ENCODE results near the gene ZNF620. TPM values are rescaled to one million over a fixed set of nuclear protein-coding genes. Genes with fewer than 3 reads are reported as not detected.

The ZNF620 gene
- polyA plus RNA-seq, 2 of the 4 experiments (the other 2 are of a cell fraction) = 2.5 to 3.8 TPM

GRCh38 chr3:40477666-40478065, 28.2 kb upstream of the ZNF620 start (continued):
- no peak for TF ChIP-seq TP53 (CRISPR knock-in tag; IDR thresholded peaks at IDR 0.05)
- no peak for TF ChIP-seq E2F6 (IDR thresholded peaks at IDR 0.05; ENCODE audit: borderline replicate concordance, low read depth)
- no peak for TF ChIP-seq PBX3 (IDR thresholded peaks at IDR 0.05)

- WGBS (ENCODE audit: missing lambda C conversion rate) = 79% methylated on average over 3 of the region's 3 CpGs
- no peak for DNase-seq (ENCODE audit: low read depth in 1 of 2, low spot score in 1 of 2)
- Histone ChIP-seq H3K9me3 (peaks cover 24% of the 10 kb centered on the region), H3K4me2 (no peak overlapping the region), H3K27ac (no peak overlapping the region), H3K4me3 (no peak overlapping the region), H3K4me1 (no peaks in the 10 kb centered on the region)
- TF ChIP-seq CHD2 (IDR thresholded peaks at IDR 0.05; ENCODE audit: low read length, partially characterized antibody) (no peak), E2F6 (IDR thresholded peaks at IDR 0.05; ENCODE audit: borderline replicate concordance, low read depth) (no peak)
- no peak for ATAC-seq
- ChIA-PET CTCF (interaction anchor here (0.6 kb wide), 1 partner anchor 1579 kb away, joined by 3 read pairs; no protein-coding TSS in a partner anchor), POLR2A (no interaction called here)
- no peak for FAIRE-seq
Observed at GRCh38 chr3:40487172-40487571, 18.7 kb upstream of the ZNF620 start.

GRCh38 chr3:40490916-40491315, 14.9 kb upstream of the ZNF620 start:
- CTCF ChIA-PET = no interaction called here
- FAIRE-seq (no peak), DNase-seq (ENCODE audit: low read depth in 1 of 2, low spot score in 1 of 2) (no peak), ATAC-seq (no peak)
- TF ChIP-seq E2F6 (IDR thresholded peaks at IDR 0.05; ENCODE audit: borderline replicate concordance, low read depth) (no peak), POLR2A (IDR thresholded peaks at IDR 0.05; ENCODE audit: low read length) (no peak), RFX5 (IDR thresholded peaks at IDR 0.05) (no peak), KDM5A (IDR thresholded peaks at IDR 0.05) (no peak), HES2 (IDR thresholded peaks at IDR 0.05) (no peak), PBX3 (IDR thresholded peaks at IDR 0.05) (no peak)
- Histone ChIP-seq H3K27ac (no peak overlapping the region), H3K4me2 (no peak overlapping the region), H3K4me1 (no peaks in the 10 kb centered on the region), H3K4me3 (no peak overlapping the region), H3K9me3 (peaks cover 20% of the 10 kb centered on the region)
- POLR2A ChIA-PET = no interaction called here
- 96% methylated on average over 5 of the region's 5 CpGs for WGBS (ENCODE audit: missing lambda C conversion rate)

- Histone ChIP-seq H3K27ac (no peak overlapping the region), H3K9me3 (no peaks in the 10 kb centered on the region), H3K4me2 (no peak overlapping the region), H3K4me1 (no peaks in the 10 kb centered on the region), H3K4me3 (no peak overlapping the region)
- ATAC-seq (no peak), DNase-seq (ENCODE audit: low read depth in 1 of 2, low spot score in 1 of 2) (no peak), FAIRE-seq (no peak)
- CTCF ChIA-PET = interaction anchor here (1.8 kb wide), 1 partner anchor 10 kb away, joined by 5 read pairs; the partner anchor contains the start of gene ZNF620
- TF ChIP-seq NFE2L2 (conservative IDR thresholded peaks at IDR 0.05; ENCODE audit: low read length) (no peak), EP300 (IDR thresholded peaks at IDR 0.05) (no peak), KDM1A (IDR thresholded peaks at IDR 0.05; ENCODE audit: low read depth) (no peak)
- 41% methylated on average over 2 of the region's 2 CpGs for WGBS (ENCODE audit: missing lambda C conversion rate)
- POLR2A ChIA-PET = interaction anchor here (1.2 kb wide), 1 partner anchor 11 kb away, joined by 3 read pairs; the partner anchor contains the start of gene ZNF620
Observed at GRCh38 chr3:40494698-40495097, 11.1 kb upstream of the ZNF620 start.

GRCh38 chr3:40497288-40497687, 8.6 kb upstream of the ZNF620 start:
- DNase-seq (ENCODE audit: low read depth in 1 of 2, low spot score in 1 of 2) (no peak), ATAC-seq (no peak), FAIRE-seq (no peak)
- TF ChIP-seq NR3C1 (IDR thresholded peaks at IDR 0.05) (no peak), FOSB (CRISPR knock-in tag; IDR thresholded peaks at IDR 0.05) (no peak), HMGXB4 (CRISPR knock-in tag; IDR thresholded peaks at IDR 0.05; ENCODE audit: borderline replicate concordance) (no peak), TP53 (CRISPR knock-in tag; IDR thresholded peaks at IDR 0.05) (no peak), RAD21 (conservative IDR thresholded peaks at IDR 0.05 in 1 of 2, IDR thresholded peaks at IDR 0.05 in 1 of 2) (no peak), NPAS2 (CRISPR knock-in tag; IDR thresholded peaks at IDR 0.05; ENCODE audit: borderline replicate concordance) (no peak), CHD4 (IDR thresholded peaks at IDR 0.05; ENCODE audit: borderline replicate concordance) (no peak)
- ChIA-PET CTCF (no interaction called here), POLR2A (no interaction called here)
- H3K9me3 ChIP-seq = no peaks in the 10 kb centered on the region
- H3K4me2 ChIP-seq = no peak overlapping the region
- no peaks in the 10 kb centered on the region for H3K4me1 ChIP-seq
- 86% methylated on average over 2 of the region's 2 CpGs for WGBS (ENCODE audit: missing lambda C conversion rate)
- H3K27ac ChIP-seq = no peak overlapping the region
- H3K4me3 ChIP-seq = no peak overlapping the region
